Measurements from ENCODE around the gene PNMT. TPM values are rescaled to one million over a fixed set of nuclear protein-coding genes. Genes with fewer than 3 reads are reported as not detected.

Gene PNMT
- total RNA-seq, 3 donors from 2014 or later (not counting 1 experiment from before 2014, with no cell fraction given), result 1.2 to 2.5 (median 2.2) TPM

DNA sequence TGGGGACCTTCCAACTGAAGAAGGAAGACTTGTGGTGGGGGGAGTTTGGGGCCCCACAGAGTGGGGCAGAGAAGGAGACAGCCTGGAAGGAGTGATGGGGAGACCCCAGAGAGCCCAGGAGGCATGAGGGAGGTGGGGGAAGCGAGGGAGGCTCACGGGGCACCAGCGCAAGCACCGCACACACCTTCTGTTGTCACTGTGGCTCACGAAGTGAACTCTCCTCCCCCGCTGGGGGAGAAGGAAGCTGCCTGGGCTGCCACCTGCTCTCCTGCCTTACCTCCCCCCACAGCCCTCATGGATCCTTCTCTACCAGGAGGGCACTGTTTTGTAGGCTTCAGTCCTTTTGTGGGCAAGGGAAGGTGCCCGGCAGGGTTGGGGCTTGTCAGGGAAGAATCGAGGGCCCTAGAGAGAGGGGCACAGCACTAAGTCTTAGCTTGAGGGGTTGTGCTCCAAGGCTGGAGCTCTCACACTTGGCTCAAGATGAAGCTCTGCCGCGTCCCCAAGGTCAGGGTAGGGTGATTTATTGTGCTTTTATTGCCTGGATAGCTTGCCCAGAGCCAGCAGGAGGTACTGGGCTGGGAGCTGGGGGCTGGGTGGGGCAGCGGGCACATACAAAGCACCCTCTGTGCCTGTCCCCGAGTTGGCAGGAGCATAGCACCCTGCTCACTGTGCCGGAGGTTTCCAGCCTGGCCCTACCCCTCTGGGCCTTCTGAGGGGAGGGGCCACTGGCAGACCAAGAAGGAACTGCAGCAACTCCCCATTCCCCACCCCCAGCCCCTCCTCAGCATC is 35.9 kb upstream of the PNMT start:
- Mint-ChIP-seq H3K27me3 (ENCODE audit: low read depth in 2 of 2) (peaks cover 0 to 21% of the 10 kb centered on the region in 2 donors), H3K4me3 (no peak overlapping the region), H3K36me3 (no peaks in the 10 kb centered on the region), H3K27ac (no peak overlapping the region), H3K9me3 (no peaks in the 10 kb centered on the region), H3K4me1 (peaks cover under 1 to 14% of the 10 kb centered on the region in 2 donors)
- TF ChIP-seq, protein P1, sequence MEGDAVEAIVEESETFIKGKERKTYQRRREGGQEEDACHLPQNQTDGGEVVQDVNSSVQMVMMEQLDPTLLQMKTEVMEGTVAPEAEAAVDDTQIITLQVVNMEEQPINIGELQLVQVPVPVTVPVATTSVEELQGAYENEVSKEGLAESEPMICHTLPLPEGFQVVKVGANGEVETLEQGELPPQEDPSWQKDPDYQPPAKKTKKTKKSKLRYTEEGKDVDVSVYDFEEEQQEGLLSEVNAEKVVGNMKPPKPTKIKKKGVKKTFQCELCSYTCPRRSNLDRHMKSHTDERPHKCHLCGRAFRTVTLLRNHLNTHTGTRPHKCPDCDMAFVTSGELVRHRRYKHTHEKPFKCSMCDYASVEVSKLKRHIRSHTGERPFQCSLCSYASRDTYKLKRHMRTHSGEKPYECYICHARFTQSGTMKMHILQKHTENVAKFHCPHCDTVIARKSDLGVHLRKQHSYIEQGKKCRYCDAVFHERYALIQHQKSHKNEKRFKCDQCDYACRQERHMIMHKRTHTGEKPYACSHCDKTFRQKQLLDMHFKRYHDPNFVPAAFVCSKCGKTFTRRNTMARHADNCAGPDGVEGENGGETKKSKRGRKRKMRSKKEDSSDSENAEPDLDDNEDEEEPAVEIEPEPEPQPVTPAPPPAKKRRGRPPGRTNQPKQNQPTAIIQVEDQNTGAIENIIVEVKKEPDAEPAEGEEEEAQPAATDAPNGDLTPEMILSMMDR (IDR thresholded peaks at IDR 0.05), result no peak
- no peak for ATAC-seq
- Histone ChIP-seq H3K27me3 (ENCODE audit: control insufficient read depth, insufficient read depth, low read length) (peaks cover 5% of the 10 kb centered on the region), H3K9me3 (ENCODE audit: control insufficient read depth, insufficient read depth, low read length) (no peaks in the 10 kb centered on the region), H3K4me3 (ENCODE audit: low read length) (no peak overlapping the region), H3K4me1 (ENCODE audit: control insufficient read depth, insufficient read depth, low read length) (peaks cover 12% of the 10 kb centered on the region), H3K27ac (ENCODE audit: low read length) (no peak overlapping the region), H3K36me3 (ENCODE audit: control insufficient read depth, insufficient read depth, low read length) (no peaks in the 10 kb centered on the region)
- intact Hi-C loops (cut with micrococcal nuclease), result no loop called here
- no peak for DNase-seq
- WGBS (ENCODE audit: insufficient coverage), result 58% methylated on average over 13 of the region's 13 CpGs

- intact Hi-C loops (cut with micrococcal nuclease), result no loop called here
Measured at GRCh38 chr17:39633570-39634183, 34.6 kb upstream of the PNMT start.

DNA sequence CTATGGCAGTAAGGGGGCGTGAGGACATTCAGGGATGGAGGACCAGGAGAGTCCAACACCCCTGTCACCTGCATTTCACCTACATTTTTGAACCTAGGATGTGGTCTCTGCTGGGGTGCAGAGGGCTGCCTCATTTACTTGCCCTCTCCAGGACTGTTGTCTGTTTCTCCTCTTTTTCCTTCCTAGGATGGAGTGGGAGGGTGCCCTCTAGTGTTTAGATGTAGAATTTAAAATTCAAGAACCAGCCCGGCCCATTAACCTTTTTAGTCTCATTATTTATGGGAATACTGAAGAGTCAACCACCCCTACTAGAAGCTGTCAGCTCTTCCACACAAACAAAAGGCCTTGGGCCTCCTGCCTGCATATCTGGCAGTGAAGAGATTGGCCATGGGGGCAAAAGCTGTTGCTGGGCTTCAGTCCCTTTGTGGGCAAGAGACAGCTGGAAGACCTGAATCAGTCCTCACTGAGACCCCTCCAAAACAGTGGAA is 33.8 kb upstream of the PNMT start:
- Histone ChIP-seq H3K9me3 (ENCODE audit: control insufficient read depth, insufficient read depth, low read length) (no peaks in the 10 kb centered on the region), H3K27ac (ENCODE audit: low read length) (no peak overlapping the region), H3K27me3 (ENCODE audit: control insufficient read depth, insufficient read depth, low read length) (no peaks in the 10 kb centered on the region), H3K4me3 (ENCODE audit: low read length) (no peak overlapping the region), H3K4me1 (ENCODE audit: control insufficient read depth, insufficient read depth, low read length) (peaks cover 33% of the 10 kb centered on the region), H3K36me3 (ENCODE audit: control insufficient read depth, insufficient read depth, low read length) (no peaks in the 10 kb centered on the region)
- DNase-seq, result peak in 1 of 2 donors; percentile 69
- H3K4me1 Mint-ChIP-seq, result peaks cover 21 to 35% of the 10 kb centered on the region in 2 donors
- ATAC-seq, result no peak
- intact Hi-C loops (cut with micrococcal nuclease), result no loop called here
- no peaks in the 10 kb centered on the region for H3K36me3 Mint-ChIP-seq
- peak overlapping the region; percentile 37 for H3K4me3 Mint-ChIP-seq
- TF ChIP-seq, protein P1 (IDR thresholded peaks at IDR 0.05), result peak; percentile 85
- peaks cover 0 to 12% of the 10 kb centered on the region in 2 donors for H3K27me3 Mint-ChIP-seq (ENCODE audit: low read depth in 2 of 2)
- 64% methylated on average over 2 of the region's 2 CpGs for WGBS (ENCODE audit: insufficient coverage)
- no peaks in the 10 kb centered on the region for H3K9me3 Mint-ChIP-seq
- H3K27ac Mint-ChIP-seq, result peak overlapping the region in 1 of 2 donors; percentile 54

More at GRCh38 chr17:39633570-39634183, 34.6 kb upstream of the PNMT start:
- H3K27me3 Mint-ChIP-seq (ENCODE audit: low read depth in 2 of 2), result peaks cover 0 to 14% of the 10 kb centered on the region in 2 donors
- no peaks in the 10 kb centered on the region for H3K9me3 Mint-ChIP-seq
- H3K4me3 Mint-ChIP-seq, result no peak overlapping the region
- no peaks in the 10 kb centered on the region for H3K36me3 Mint-ChIP-seq
- Histone ChIP-seq H3K4me3 (ENCODE audit: low read length) (no peak overlapping the region), H3K36me3 (ENCODE audit: control insufficient read depth, insufficient read depth, low read length) (no peaks in the 10 kb centered on the region), H3K4me1 (ENCODE audit: control insufficient read depth, insufficient read depth, low read length) (peaks cover 26% of the 10 kb centered on the region), H3K27me3 (ENCODE audit: control insufficient read depth, insufficient read depth, low read length) (no peaks in the 10 kb centered on the region), H3K9me3 (ENCODE audit: control insufficient read depth, insufficient read depth, low read length) (no peaks in the 10 kb centered on the region), H3K27ac (ENCODE audit: low read length) (no peak overlapping the region)
- DNase-seq, result no peak
- H3K4me1 Mint-ChIP-seq, result peaks cover 13 to 27% of the 10 kb centered on the region in 2 donors
- TF ChIP-seq, protein P1 (IDR thresholded peaks at IDR 0.05), result no peak
- ATAC-seq, result no peak
- 76% methylated on average over 8 of the region's 8 CpGs for WGBS (ENCODE audit: insufficient coverage)
- H3K27ac Mint-ChIP-seq, result no peak overlapping the region
